GDM1 (cell line): Measurements from ENCODE around the gene COL10A1.
"Not testable (repeated sequence)": the region's sequence is repeated elsewhere in the genome, so short reads cannot be mapped to it uniquely, and the experiment has no call there.

Experiments
- DNase-seq: peaks from one replicate; lab custom pipeline; 2025; lab: John Stamatoyannopoulos, UW

The COL10A1 gene

DNA sequence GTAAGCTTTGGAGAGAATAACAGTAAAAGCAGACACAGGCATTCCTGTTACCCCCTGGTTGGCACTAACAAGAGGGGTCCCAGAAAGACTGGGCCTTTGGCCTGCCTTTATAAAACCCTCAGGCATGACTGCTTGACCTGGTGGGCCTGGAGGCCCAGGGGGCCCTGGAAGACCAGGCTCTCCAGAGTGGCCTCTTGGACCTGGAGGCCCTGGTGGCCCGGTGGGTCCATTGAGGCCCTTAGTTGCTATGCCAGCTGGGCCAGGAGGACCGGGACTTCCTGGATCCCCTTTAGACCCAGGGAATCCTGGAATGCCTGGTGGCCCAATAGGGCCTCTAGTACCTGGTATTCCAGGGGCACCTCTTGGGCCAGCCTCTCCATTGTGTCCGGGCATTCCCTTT lies 5.5 kb downstream of the COL10A1 start:
- no peak for DNase-seq

GRCh38 chr6:116118608-116119007 lies 7.3 kb downstream of the COL10A1 start:
- DNase-seq, result no peak

DNA sequence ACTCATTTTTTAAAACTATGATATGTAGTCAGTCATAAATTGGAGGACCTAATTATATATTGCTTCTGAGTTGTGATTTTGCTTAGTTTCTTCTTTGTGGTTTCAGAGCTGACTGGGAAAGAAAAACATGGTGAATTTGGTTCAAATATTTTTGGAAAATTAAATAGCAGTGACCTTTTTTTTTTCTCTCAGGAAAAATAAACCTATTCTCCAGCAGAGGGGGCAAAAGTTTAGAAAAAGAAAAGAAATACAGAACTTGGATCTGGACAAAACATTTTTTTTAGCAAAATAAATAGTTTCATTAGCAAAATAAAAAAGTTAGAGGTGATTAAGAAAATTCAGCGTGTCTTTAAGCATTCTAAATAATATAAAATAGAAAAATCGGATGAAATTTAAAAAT lies 10.2 kb downstream of the COL10A1 start:
- no peak for DNase-seq

GRCh38 chr6:116113386-116113785 lies 12.5 kb downstream of the COL10A1 start:
- DNase-seq, result no peak

- peak; percentile 15 for DNase-seq
Measured at GRCh38 chr6:116111552-116112528, 14.1 kb downstream of the COL10A1 start.

GRCh38 chr6:116108836-116109235 lies 17.1 kb downstream of the COL10A1 start:
- DNase-seq, result no peak

DNA sequence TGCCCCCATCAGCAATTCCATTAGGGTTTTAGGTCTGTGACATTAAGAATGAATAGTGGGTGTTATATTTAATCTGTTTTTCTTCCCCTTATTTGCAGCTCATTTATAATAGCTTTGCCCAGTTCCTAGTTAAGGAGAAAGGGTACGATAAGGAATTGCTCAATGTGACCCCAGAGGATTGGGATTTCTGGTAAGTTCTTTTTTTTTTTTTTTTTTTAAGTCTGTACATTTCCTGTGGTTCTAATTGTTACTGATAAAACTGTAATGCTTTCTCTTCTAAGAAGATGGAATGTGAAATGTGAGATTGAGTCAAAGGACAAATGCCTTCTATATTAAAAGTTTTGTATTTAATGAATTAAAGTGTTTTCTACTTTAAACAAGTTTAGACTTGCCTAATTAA lies 19.8 kb downstream of the COL10A1 start:
- DNase-seq, result no peak

- DNase-seq, result no peak
Measured at GRCh38 chr6:116105247-116105646, 20.7 kb downstream of the COL10A1 start.

DNA sequence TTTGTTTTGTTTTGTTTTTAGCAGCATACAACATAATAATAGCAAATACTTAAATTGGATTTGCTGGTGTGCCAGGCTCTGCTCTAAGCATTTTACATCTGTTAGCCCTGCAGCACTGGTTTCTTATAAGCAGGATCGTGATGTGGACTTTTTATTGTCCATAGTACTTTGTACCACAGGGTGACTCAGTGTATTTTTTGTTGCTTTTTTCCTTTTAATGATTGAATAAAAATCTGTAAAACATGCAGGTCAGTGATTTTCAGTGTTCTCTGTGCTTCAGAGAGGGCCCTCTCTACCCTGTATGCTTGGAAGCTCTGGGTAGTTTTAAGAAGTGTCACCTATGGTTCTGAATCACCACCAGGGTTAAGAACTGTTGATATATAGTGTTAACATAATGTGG lies 21.3 kb downstream of the COL10A1 start:
- DNase-seq, result no peak

GRCh38 chr6:116102873-116103272 lies 23.1 kb downstream of the COL10A1 start:
- no peak for DNase-seq

- no peak for DNase-seq
Measured at GRCh38 chr6:116101790-116102189, 24.1 kb downstream of the COL10A1 start.

DNA sequence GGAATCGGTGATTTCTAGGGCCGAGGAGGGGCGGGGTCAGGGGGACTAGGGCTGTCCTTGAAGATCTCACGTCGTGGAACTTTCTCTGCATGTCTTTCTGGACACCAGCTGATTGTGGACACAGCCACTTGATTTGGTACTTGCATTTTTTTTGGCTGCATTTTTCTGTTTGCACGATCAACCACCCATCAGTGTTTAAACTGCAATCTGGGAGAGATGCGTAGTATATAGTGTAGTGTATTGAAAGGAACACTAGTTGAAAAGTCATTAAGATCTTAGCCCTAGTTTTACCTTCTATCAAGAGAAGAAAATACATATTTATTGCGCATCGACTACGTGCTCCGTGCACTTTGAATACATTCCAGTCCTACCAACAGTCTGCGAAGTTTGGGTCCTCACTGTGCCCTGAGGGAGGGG lies 24.6 kb downstream of the COL10A1 start:
- no peak for DNase-seq

DNA sequence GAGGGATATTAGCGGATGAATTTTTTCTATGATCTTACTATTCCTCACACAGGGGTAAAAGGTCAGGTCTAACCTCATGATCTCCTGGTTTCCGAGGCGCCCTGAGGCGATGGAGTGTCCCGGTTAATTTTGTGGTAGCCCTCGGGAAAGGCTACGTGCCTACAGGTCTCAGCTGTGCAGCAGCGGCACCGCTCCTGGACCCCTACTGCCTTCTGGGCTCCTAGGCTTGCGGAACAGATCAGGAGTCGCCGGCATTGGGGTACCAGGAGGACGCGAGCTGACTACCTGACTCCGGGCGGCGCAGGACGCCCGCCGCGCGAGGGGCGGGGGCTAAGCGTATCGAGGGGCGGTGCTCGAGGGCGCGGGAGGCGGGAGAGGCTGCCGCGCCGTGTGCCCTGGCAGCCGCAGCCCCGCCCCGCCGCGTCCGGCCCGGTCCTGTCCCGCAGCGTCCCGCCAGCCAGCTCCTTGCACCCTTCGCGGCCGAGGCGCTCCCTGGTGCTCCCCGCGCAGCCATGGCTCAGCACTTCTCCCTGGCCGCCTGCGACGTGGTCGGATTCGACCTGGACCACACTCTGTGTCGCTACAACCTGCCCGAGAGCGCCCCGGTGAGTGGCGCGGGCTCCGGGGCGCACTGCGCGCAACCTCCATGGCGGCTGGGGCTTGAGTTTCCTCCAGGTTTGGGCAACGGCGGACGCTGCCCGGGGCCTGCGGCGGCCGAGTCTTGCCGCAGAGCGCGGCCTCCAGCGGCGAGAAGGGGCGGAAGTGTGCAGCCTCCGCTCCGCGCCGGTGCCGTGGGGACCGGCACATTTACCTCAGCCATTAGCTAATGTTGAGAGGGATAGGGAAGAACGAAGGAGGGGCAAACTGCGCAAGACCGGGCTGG lies 25.3 kb downstream of the COL10A1 start, which contains the start of gene NT5DC1:
Gene NT5DC1 (plus strand): TSS at position 435 of the 883 bp plus-strand sequence. CDS start 78 bp downstream, at position 513.
- DNase-seq, result peak; percentile 57

DNA sequence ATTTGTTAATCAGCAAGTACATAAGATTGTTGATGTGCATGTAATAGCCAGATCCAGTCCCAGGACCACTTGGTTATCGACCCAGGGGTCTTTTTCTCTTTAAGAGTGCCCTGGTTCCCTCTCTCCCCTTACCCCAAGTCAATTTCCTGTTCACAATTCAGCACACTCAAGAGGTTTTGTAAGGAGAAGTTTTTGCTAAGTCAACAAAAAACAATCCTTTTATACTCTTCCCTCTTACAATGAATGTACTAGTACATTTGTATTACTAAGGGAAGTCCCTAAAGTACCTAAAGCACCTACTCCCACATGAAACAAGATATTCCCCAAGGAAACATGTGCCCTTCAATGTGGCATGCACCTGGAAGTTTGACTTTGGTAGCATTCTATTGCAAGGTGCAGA lies 26.9 kb downstream of the COL10A1 start:
- DNase-seq, result no peak

DNA sequence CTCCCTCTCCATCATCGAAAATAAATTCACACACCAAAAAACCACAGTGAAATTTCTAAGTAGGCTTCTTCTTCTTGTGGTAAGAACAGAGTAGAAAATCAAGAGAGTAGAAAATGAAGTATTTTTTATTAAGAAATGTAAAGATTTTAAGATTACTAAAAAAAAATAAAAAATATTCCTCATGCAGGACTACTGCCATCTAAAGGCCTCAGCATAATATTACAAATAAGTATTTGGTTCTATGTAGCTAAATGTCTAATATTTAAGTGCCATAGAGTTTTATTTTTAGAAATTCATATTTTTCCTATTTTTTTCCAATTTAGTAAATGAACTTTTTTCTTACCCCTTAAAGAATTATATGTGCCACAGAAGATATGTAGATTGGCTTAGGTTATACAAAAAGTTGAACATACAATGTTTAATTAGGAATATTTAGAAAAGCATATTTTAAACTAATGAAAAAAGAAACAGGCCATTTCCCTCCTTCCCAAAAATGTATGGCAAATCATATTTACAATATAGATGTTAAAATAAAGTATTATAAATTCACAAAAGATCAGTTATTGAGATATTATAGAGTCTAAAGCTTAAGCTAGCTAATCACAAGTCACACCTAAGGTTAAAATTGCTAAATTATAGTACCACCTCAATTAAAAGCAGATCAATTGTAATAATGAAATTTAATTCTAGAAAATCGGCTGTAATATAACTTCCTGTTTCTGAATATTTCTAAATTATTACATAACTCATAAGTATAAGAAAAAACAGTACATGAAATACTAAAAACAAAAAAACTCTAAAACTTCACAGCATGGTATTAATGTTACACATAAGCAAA lies 28.7 kb downstream of the COL10A1 start:
- DNase-seq, result no peak

DNA sequence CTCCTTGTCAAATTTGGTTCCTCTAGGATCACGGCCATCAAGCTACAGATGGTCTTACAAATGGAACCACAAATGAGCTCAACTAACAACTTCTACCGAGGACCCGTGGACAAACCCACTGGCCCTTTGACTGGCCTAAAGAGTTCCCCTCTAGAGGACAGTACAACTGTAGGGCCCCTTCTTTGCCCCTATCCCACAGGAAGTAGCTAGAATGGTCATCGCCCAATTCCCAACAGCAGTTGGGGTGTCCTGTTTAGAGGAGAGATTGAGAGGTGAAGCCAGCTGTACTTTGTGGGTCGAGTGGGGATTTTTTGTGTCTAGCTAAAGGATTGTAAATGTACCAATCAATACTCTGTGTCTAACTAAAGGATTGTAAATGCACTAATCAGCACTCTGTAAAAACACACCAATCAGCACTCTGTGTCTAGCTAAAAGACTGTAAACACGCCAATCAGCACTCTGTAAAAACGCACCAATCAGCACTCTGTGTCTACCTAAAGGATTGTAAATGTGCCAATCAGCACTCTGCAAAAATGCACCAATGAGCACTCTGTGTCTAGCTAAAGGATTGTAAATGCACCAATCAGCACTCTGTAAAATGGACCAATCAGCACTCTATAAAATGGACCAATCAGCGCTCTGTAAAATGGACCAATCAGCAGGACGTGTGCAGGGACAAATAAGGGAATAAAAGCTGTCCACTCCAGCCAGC lies 29.7 kb downstream of the COL10A1 start:
- not testable (repeated sequence) for DNase-seq

- DNase-seq, result no peak
Measured at GRCh38 chr6:116094041-116094440, 31.9 kb downstream of the COL10A1 start.

DNA sequence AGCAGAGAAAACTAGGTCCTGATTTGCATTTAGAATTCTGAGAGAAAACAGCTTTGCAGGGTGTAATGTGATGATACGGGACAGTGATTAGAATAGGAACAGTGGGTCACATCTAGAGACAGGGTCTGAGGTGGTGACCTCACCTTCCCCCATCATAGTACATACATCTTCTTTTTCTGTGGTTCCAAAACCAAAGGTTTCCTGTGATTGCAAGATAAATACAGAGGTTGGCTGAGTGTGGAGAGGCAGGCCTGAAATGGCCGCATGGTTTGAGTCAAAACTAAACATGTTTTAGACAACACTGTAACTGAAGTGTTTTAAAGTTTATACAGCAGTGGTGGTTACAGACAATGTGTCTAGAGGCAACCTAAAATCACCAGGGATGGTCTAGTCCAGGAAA lies 35.7 kb downstream of the COL10A1 start:
- no peak for DNase-seq

- DNase-seq, result no peak
Measured at GRCh38 chr6:116088946-116089345, 37.0 kb downstream of the COL10A1 start.

DNA sequence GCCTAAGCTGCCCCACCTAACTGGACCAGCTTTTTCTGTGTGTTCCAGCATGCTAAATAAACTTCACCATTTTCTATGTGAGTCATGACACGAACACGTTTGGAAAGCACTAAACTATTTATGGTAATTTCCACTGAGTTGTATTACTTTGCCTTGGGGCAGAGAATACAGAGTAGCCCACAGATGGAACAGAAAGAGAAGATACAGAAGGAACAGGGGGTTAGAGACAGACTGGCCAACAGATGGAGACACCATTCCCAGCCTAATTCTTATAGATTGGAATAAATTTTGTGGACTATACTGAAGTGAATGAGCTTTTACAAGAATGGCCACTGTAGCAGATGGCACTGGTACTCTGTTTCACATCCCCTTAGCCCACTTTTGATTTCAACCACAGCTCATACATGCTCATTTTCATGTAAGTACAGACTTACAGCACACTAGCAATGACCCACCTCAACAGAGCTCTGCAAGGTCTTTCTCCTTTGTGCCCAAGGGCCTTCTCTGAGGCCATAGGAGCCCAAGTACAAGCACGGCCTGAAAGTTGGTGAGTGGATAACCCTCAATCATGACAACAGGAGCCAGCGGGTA lies 38.4 kb downstream of the COL10A1 start:
- no peak for DNase-seq

DNA sequence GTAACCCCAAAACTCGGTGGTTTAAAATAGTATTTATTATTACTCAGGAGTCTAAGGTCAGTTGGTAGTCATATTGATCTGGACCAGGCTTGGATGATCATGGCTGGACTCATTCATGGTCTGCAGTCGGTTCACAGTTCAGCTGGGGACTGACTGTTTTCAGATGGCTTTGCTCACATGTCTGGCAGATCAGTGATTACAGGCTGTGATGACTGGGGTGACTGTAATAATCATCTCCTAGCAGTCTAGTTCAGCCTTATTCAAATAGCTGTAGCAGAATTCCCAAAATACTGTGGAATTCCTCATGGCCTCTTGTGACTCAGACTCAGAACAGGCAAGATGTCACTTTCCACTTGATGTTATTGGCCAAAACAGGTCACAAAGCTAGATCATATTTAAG lies 41.6 kb downstream of the COL10A1 start:
- no peak for DNase-seq
